Measurements from ENCODE around the gene MVP. TPM values are rescaled to one million over a fixed set of nuclear protein-coding genes. Genes with fewer than 3 reads are reported as not detected.

The MVP gene
- total and polyA plus RNA-seq, 2 donors (not counting 1 experiment from before 2014, with no cell fraction given): 109 to 121 TPM

- CTCF ChIA-PET: interaction anchor here (1.0 to 3.8 kb wide), 7 partner anchors 12 to 114 kb away, joined by 5 to 66 read pairs (median 7); partner anchors contain the start of genes KIF22, MVP and PAGR1
- peaks cover 4 to 23% of the 10 kb centered on the region in 2 experiments for H3K36me3 ChIP-seq (replicated peaks in 1 of 2; ENCODE audit: control extremely low read depth in 1 of 2, control insufficient read depth in 1 of 2, extremely low read depth in 1 of 2, insufficient read depth in 2 of 2, low read length in 1 of 2)
- H3K4me1 Mint-ChIP-seq: peaks cover 43% of the 10 kb centered on the region
These were observed 14.8 kb upstream of the MVP start for GRCh38 chr16:29805232-29806098.

More at GRCh38 chr16:29805232-29806098, 14.8 kb upstream of the MVP start:
- Histone ChIP-seq H3K4me1 (ENCODE audit: control insufficient read depth in 2 of 2, insufficient read depth in 2 of 2, low read length in 2 of 2) (peaks cover 42 to 48% of the 10 kb centered on the region in 2 donors), H2AFZ (ENCODE audit: insufficient read depth, low read depth, low read length, poor library complexity, severe bottlenecking) (peak overlapping the region; percentile 78), H4K20me1 (ENCODE audit: control insufficient read depth, insufficient read depth, low read length, poor library complexity, severe bottlenecking) (peaks cover 29% of the 10 kb centered on the region), H3K27ac (ENCODE audit: low read length in 2 of 2) (peak overlapping the region; percentile 87 to 91), H3K9me3 (ENCODE audit: control extremely low read depth in 1 of 3, control insufficient read depth in 2 of 3, insufficient read depth in 1 of 3, low read length in 2 of 3) (no peaks in the 10 kb centered on the region), H3K9ac (ENCODE audit: low read length) (peak overlapping the region; percentile 85), H3K4me3 (ENCODE audit: control extremely low read depth in 1 of 5, extremely low read depth in 1 of 5, insufficient read depth in 1 of 5, low read depth in 2 of 5, low read length in 4 of 5) (peak overlapping the region; percentile 63 to 95 (median 89)), H3K79me2 (ENCODE audit: control insufficient read depth, insufficient read depth, low read length) (peaks cover 31% of the 10 kb centered on the region), H3K4me2 (replicated peaks; ENCODE audit: low read depth, low read length, poor library complexity, severe bottlenecking) (peak overlapping the region; percentile 92), H3K27me3 (replicated peaks in 1 of 4; ENCODE audit: control extremely low read depth in 1 of 4, control insufficient read depth in 3 of 4, insufficient read depth in 4 of 4, low read length in 3 of 4) (no peaks in the 10 kb centered on the region)
- WGBS (ENCODE audit: insufficient coverage): under 1% methylated on average over 73 of the region's 103 CpGs
- Mint-ChIP-seq H3K27ac (peak overlapping the region; percentile 100), H3K4me3 (peak overlapping the region; percentile 98), H3K27me3 (no peaks in the 10 kb centered on the region), H3K9me3 (ENCODE audit: insufficient read depth) (no peaks in the 10 kb centered on the region)
- TF ChIP-seq EZH2 (IDR thresholded peaks at IDR 0.05; ENCODE audit: borderline replicate concordance, insufficient read depth, low read depth, low read length, poor library complexity, severe bottlenecking): no peak
- TF ChIP-seq, protein P1, sequence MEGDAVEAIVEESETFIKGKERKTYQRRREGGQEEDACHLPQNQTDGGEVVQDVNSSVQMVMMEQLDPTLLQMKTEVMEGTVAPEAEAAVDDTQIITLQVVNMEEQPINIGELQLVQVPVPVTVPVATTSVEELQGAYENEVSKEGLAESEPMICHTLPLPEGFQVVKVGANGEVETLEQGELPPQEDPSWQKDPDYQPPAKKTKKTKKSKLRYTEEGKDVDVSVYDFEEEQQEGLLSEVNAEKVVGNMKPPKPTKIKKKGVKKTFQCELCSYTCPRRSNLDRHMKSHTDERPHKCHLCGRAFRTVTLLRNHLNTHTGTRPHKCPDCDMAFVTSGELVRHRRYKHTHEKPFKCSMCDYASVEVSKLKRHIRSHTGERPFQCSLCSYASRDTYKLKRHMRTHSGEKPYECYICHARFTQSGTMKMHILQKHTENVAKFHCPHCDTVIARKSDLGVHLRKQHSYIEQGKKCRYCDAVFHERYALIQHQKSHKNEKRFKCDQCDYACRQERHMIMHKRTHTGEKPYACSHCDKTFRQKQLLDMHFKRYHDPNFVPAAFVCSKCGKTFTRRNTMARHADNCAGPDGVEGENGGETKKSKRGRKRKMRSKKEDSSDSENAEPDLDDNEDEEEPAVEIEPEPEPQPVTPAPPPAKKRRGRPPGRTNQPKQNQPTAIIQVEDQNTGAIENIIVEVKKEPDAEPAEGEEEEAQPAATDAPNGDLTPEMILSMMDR (IDR thresholded peaks at IDR 0.05): peak; percentile 13
- POLR2A ChIA-PET: interaction anchor here (0.6 to 4.3 kb wide), 13 partner anchors 8 to 572 kb away, joined by 3 to 31 read pairs (median 5); partner anchors contain the start of genes C16orf54, KIF22, MVP and PAGR1
- intact Hi-C loops (cut with micrococcal nuclease): loop anchor here (1.0 to 5.0 kb wide), 4 partner anchors 11 to 121 kb away; partner anchors contain the start of genes KCTD13, KIF22 and PAGR1
- peak; percentile 99 for DNase-seq
- ATAC-seq (ENCODE audit: low read depth): peak; percentile 69

Measured in B cell (primary cell).